ENCODE measurements around the gene PLPPR1. TPM values are rescaled to one million over a fixed set of nuclear protein-coding genes. Genes with fewer than 3 reads are reported as not detected.

Gene PLPPR1
- total and polyA plus RNA-seq, 9 donors, result 0.07 to 1.1 (median 0.14) TPM; not detected in 5

DNA sequence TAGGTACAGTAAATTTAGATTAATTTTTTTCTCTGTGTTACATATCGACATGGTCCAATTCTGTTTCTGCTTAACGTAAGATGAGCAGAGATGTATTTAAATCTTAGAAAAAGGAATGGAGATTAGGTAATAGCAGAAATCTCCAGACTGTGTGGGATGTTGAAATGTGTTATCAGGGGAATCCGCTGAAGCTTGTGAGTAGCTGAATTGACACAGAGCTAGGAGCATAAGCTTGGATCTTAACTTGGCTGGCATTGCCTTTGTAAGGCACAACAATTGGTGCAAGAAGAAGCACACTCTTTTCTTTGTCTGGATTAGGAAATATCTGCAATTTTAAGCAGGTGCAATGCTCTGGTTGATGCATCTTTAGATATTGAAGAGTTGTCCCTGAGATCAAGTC lies 53.1 kb downstream of the PLPPR1 start:
- TF ChIP-seq POLR2A (IDR thresholded peaks at IDR 0.05) (no peak), EP300 (IDR thresholded peaks at IDR 0.05) (no peak), CTCF (IDR thresholded peaks at IDR 0.05) (no peak)
- no peaks in the 10 kb centered on the region for H3K4me1 ChIP-seq (ENCODE audit: insufficient read depth)
- no peaks in the 10 kb centered on the region for H3K9me3 ChIP-seq
- H3K27ac ChIP-seq, result no peak overlapping the region
- H3K4me3 ChIP-seq, result no peak overlapping the region
- H3K36me3 ChIP-seq, result no peaks in the 10 kb centered on the region
- 55 to 62% (median 58%) methylated on average over 3 of the region's 3 CpGs for WGBS, 3 donors
- H3K27me3 ChIP-seq, result no peaks in the 10 kb centered on the region
- no peak for DNase-seq
- intact Hi-C loops (cut with DNase I), result no loop called here

DNA sequence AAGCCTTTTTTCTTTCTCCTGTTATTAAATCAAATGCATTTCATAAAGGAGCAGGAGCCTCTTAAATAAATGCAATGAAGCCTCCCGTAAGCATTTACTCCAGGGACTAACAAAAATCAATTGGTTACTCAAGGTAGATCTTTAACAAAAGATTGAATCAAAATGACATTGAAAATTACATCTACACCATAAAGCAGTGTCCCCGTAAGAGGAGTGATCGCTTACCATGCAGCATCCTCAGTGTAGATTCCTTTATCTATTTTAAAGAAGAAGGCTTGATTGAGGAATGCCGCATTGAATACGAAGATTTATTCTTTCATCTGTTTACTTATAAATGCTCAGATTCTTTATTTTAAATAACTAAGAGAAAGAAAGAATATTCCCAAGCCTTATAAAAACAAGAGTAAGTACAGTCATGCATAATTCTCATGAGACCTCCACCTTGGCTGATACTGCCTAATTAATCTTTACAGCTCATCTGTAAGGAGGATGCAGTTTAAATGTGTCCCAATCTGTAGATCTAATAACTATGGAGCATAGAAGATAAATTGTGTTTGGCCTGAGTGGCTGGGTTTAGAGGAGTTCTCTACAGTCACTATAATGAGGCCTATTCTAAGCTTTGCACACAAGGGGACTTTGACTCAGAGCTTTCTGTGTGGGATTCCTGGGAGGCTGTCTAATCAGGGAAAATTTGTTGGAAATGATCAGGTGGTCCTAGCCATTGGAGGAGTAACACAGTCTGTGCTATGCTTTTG lies 55.1 kb downstream of the PLPPR1 start:
- Histone ChIP-seq H3K4me1 (ENCODE audit: insufficient read depth) (no peaks in the 10 kb centered on the region), H3K4me3 (no peak overlapping the region), H3K36me3 (no peaks in the 10 kb centered on the region), H3K27me3 (no peaks in the 10 kb centered on the region), H3K27ac (no peak overlapping the region), H3K9me3 (no peaks in the 10 kb centered on the region)
- 89 to 95% (median 94%) methylated on average over 5 of the region's 5 CpGs for WGBS, 3 donors
- no peak for TF ChIP-seq CTCF (IDR thresholded peaks at IDR 0.05)
- TF ChIP-seq POLR2A (IDR thresholded peaks at IDR 0.05), result no peak
- no peak for TF ChIP-seq EP300 (IDR thresholded peaks at IDR 0.05)
- no peak for DNase-seq
- intact Hi-C loops (cut with DNase I), result no loop called here

GRCh38 chr9:101087426-101087825 lies 58.9 kb downstream of the PLPPR1 start:
- Histone ChIP-seq H3K36me3 (no peaks in the 10 kb centered on the region), H3K9me3 (no peaks in the 10 kb centered on the region), H3K27me3 (no peaks in the 10 kb centered on the region), H3K4me1 (ENCODE audit: insufficient read depth) (no peaks in the 10 kb centered on the region), H3K27ac (no peak overlapping the region), H3K4me3 (no peak overlapping the region)
- WGBS, 3 donors, result 66 to 79% (median 67%) methylated on average over 3 of the region's 3 CpGs
- intact Hi-C loops (cut with DNase I), result no loop called here
- TF ChIP-seq POLR2A (IDR thresholded peaks at IDR 0.05) (no peak), CTCF (IDR thresholded peaks at IDR 0.05) (no peak), EP300 (IDR thresholded peaks at IDR 0.05) (no peak)
- no peak for DNase-seq

GRCh38 chr9:101092922-101093321 lies 64.4 kb downstream of the PLPPR1 start:
- no peak for TF ChIP-seq POLR2A (IDR thresholded peaks at IDR 0.05)
- TF ChIP-seq CTCF (IDR thresholded peaks at IDR 0.05), result no peak
- TF ChIP-seq EP300 (IDR thresholded peaks at IDR 0.05), result no peak
- Histone ChIP-seq H3K4me3 (no peak overlapping the region), H3K9me3 (no peaks in the 10 kb centered on the region), H3K36me3 (no peaks in the 10 kb centered on the region), H3K27ac (no peak overlapping the region), H3K4me1 (ENCODE audit: insufficient read depth) (no peaks in the 10 kb centered on the region), H3K27me3 (no peaks in the 10 kb centered on the region)
- 76 to 87% (median 77%) methylated on average over 1 of the region's 1 CpG for WGBS, 3 donors
- intact Hi-C loops (cut with DNase I), result no loop called here
- DNase-seq, result no peak
